Skeletal muscle tissue (tissue), 4 donors: ENCODE measurements around the gene FRRS1. TPM values are rescaled to one million over a fixed set of nuclear protein-coding genes. Genes with fewer than 3 reads are reported as not detected.

Experiments used
- H3K27ac ChIP-seq: one replicate; pipeline ENCODE4 v1.7.0; 2013; ENCODE audit warnings: mild to moderate bottlenecking, low read depth, low read length, inconsistent platforms
- H3K27me3 ChIP-seq, 3 donors: one replicate each; pipeline ENCODE4 v1.7.0; 2013; ENCODE audit warnings: low read length in 3 of 3; ENCODE audit not compliant: control insufficient read depth in 3 of 3, insufficient read depth in 3 of 3
- H3K36me3 ChIP-seq, 3 donors: one replicate each; pipeline ENCODE4 v1.7.0; 2013; ENCODE audit warnings: low read length in 3 of 3; ENCODE audit not compliant: control insufficient read depth in 3 of 3, insufficient read depth in 3 of 3
- H3K4me1 ChIP-seq, 3 donors: one replicate each; pipeline ENCODE4 v1.7.0; 2013; ENCODE audit warnings: low read length in 3 of 3, mild to moderate bottlenecking in 3 of 3; ENCODE audit not compliant: control insufficient read depth in 3 of 3, insufficient read depth in 3 of 3
- H3K4me3 ChIP-seq, 3 donors: one replicate each; pipeline ENCODE4 v1.7.0; 2013; ENCODE audit warnings: low read length in 3 of 3
- H3K9ac ChIP-seq, 3 donors: one replicate each; pipeline ENCODE4 v1.7.0; 2013; ENCODE audit warnings: low read length in 3 of 3, mild to moderate bottlenecking in 3 of 3, moderate library complexity in 2 of 3, low read depth in 1 of 3
- H3K9me3 ChIP-seq, 3 donors: one replicate each; pipeline ENCODE4 v1.7.0; 2013; ENCODE audit warnings: low read length in 3 of 3; ENCODE audit not compliant: control insufficient read depth in 3 of 3
- total RNA-seq: library from RNA; depleted of rRNA; stranded (reverse); fragments of >200 nt; gene quantifications from one replicate; pipeline ENCODE4 v1.2.3, GENCODE V29; 2014
- donor health status: Osteomylitis.

Gene FRRS1
- total RNA-seq, 1 donor from 2014 or later: 5.7 TPM

DNA sequence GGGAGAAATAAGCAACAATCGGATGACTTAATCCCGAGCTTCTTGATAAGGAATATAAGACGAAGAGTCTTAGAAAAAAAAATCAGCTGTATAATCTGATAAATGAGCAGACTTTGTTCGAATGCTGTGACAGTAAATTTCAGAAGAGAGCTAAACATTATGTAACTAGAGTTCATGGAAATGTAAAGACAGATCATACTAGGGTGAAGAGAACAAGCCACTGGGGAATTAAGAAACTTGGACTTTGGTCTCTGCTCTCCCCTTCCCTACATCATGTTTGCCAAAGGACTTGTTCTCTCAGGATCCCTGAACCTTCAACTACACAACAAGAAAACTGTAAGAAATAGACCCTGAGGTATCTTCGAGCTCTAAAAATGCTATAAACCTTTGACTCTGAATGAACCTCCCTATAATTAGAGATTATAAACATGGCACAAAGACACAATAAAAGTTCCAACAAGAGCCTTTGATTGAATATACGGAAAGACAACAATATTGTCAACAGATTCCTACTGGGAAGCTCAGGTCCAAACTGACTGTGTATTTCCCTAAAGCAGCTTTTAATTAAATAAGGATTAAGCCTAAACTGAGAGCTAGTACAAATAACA is 27.5 kb downstream of the FRRS1 start:
- Histone ChIP-seq H3K36me3 (peaks cover 0 to 14% (median 0%) of the 10 kb centered on the region in 3 donors), H3K4me1 (no peaks in the 10 kb centered on the region), H3K4me3 (no peak overlapping the region), H3K9ac (no peak overlapping the region), H3K27ac (no peak overlapping the region), H3K9me3 (no peaks in the 10 kb centered on the region), H3K27me3 (no peaks in the 10 kb centered on the region)

DNA sequence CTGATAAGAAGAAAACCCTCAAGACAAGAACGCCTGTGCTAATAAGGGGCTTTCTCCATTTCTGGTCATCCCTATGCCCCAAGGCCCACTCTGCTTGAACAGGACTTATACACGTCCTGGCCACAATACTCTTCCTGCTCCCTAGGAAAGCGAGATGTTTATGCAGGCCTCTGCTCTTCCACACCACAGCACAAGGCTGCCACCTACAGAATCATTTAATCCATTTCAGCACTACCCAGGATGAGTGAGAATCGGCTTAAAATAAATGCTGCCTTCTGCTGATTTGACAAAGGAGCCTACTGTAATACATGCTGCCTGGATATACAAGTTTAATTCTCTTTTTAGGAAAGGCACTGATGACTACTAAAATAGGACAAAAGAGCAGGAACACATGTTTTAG is 29.4 kb downstream of the FRRS1 start:
- no peak overlapping the region for H3K27ac ChIP-seq
- no peaks in the 10 kb centered on the region for H3K9me3 ChIP-seq
- no peaks in the 10 kb centered on the region for H3K27me3 ChIP-seq
- no peaks in the 10 kb centered on the region for H3K4me1 ChIP-seq
- H3K4me3 ChIP-seq: no peak overlapping the region
- H3K36me3 ChIP-seq: peaks cover 0 to 11% (median 0%) of the 10 kb centered on the region in 3 donors
- H3K9ac ChIP-seq: no peak overlapping the region

DNA sequence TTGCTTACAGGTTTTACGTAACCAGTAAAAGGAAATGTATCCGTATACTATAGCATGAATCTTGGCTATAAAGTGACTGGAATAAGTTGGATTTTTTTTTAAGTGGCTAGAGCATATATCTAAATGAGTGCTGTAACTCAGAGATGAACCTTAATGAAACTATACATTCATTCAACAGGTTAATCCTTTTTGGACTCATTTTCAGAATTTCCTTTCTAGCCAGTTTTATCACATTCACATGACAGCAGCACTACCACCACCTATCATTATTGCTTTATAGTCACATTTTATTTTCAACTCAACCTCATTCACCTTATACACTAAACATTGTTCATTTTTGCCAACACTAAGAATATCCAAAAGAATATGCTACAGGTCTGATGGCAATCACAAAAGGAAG is 30.6 kb downstream of the FRRS1 start:
- H3K27me3 ChIP-seq: no peaks in the 10 kb centered on the region
- H3K36me3 ChIP-seq: peaks cover 0 to 5% (median 0%) of the 10 kb centered on the region in 3 donors
- H3K9me3 ChIP-seq: no peaks in the 10 kb centered on the region
- H3K4me1 ChIP-seq: no peaks in the 10 kb centered on the region
- H3K27ac ChIP-seq: no peak overlapping the region
- no peak overlapping the region for H3K9ac ChIP-seq
- no peak overlapping the region for H3K4me3 ChIP-seq

DNA sequence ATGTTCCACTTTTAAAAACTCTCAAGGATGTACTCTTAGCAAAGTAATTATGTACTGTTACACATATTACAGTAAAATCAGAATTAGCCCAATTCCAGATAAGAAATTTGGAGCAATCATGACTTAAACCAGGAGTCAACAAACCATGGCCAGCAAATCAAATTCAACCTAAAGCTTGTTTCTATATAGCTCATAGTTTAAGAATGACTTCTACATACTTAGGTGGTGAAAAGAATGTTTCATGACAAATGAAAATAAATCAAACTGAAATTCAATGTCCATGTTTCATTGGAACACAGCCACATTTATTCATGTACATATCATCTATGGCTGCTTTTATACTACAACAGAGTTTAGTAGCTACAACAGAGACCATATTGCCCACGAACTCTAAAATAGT is 35.1 kb downstream of the FRRS1 start:
- peaks cover 0 to 3% (median 0%) of the 10 kb centered on the region in 3 donors for H3K36me3 ChIP-seq
- no peaks in the 10 kb centered on the region for H3K27me3 ChIP-seq
- no peaks in the 10 kb centered on the region for H3K4me1 ChIP-seq
- no peaks in the 10 kb centered on the region for H3K9me3 ChIP-seq
- H3K4me3 ChIP-seq: no peak overlapping the region
- H3K9ac ChIP-seq: no peak overlapping the region
- no peak overlapping the region for H3K27ac ChIP-seq

DNA sequence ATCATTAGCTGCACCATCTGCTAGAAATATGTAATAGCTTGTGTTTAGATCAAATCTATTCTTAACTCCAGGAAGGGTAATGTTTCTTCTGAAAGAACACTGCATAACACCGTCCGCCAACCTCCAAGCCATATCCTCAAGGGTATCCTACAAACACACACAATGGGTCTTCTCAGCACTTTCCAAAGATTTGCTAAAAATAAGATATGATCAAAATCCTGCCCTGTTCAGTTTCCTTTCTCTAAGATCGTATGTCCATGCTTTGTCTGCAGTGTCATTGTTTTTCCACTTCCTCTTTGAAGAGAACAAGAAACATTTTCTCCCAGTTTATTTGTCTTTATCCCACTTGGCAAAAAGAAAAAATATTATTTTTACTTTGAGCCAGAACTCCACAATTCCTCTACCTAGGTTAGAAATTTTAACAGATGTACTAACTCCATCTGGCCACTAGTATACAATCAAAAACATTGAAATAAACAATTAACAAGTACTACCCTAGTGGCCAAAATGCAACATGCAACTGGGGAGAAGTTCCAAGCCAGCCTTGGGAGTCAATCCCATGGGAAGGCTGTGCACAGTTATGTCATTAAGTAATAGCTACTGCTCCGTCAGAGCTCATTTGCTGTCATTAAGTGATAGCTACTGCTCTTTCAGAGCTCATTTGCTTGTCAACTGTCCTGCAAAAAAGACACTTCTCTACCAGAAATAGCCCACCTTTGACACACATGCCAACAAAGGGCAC is 37.8 kb downstream of the FRRS1 start:
- Histone ChIP-seq H3K27me3 (no peaks in the 10 kb centered on the region), H3K9ac (no peak overlapping the region), H3K36me3 (peaks cover 0 to 3% (median 0%) of the 10 kb centered on the region in 3 donors), H3K4me1 (no peaks in the 10 kb centered on the region), H3K4me3 (no peak overlapping the region), H3K27ac (peak overlapping the region; percentile 38), H3K9me3 (no peaks in the 10 kb centered on the region)

DNA sequence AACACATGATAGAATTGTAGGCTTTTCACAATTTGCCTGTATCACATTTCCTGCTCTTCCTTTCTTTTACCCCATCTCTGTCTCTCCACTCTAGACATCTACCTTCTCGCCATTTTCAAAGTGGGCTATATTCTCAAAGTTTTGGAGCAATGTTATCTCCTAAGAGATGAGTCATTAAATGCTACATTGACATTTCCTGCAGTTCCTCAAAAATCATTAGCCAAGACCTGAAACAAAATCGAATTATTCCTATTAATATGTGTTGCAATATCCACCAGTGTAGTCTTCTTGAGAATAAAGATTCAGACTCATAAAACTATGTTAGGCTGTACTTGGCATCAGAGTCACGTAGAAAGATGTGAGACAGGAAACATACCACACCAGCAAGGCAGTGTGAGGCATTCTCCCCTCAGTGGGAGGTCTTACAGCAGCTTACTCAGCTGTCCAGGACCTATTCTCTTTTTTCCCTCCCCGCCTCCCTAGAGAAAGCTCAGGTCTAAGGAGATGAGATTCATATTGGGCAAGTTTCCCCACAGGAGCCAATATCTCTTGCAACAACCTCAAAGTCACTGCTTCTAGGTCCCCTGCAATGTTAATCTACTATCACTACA is 38.8 kb downstream of the FRRS1 start:
- Histone ChIP-seq H3K27me3 (no peaks in the 10 kb centered on the region), H3K9ac (no peak overlapping the region), H3K36me3 (peaks cover 0 to 3% (median 0%) of the 10 kb centered on the region in 3 donors), H3K9me3 (no peaks in the 10 kb centered on the region), H3K27ac (peak overlapping the region; percentile 38), H3K4me1 (no peaks in the 10 kb centered on the region), H3K4me3 (no peak overlapping the region)

DNA sequence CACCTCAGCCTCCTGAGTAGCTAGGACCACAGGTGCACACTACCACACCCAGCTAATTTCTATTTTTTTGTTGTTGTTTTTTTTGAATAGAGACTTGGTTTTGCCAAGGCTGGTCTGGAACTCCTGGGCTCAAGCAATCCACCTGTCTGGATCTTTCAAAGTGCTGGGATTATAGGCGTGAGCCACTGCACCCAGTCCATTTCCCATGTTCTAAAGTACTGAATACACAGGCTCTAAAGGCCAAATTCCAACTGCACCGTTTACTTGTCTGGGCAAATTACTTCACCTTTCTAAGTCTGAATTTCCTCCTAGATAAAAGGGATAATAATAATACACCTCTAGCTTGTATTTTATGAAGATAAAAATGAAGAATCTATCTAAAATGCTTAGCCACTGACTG is 39.6 kb downstream of the FRRS1 start:
- Histone ChIP-seq H3K27ac (no peak overlapping the region), H3K4me3 (no peak overlapping the region), H3K27me3 (no peaks in the 10 kb centered on the region), H3K4me1 (no peaks in the 10 kb centered on the region), H3K9me3 (no peaks in the 10 kb centered on the region), H3K9ac (no peak overlapping the region), H3K36me3 (peaks cover 0 to 3% (median 0%) of the 10 kb centered on the region in 3 donors)

DNA sequence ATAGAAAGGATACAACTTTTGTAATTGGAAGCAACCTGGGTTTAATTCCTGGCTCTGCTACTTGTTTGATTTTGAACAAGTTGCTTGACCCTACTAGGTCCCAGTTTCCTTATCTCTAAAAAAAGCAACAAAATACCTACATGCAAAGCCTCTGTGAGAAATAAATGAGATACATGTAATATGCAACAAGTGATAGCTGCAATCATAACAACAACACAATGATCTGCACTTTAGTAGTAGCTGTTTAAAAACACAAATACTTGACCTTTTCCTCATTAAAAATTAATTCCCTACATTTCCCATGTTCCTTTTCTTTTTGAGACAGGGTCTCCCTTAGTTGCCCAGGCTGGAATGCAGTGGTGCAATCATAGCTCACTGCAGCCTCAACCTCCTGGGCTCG is 40.0 kb downstream of the FRRS1 start:
- Histone ChIP-seq H3K36me3 (peaks cover 0 to 3% (median 0%) of the 10 kb centered on the region in 3 donors), H3K9me3 (no peaks in the 10 kb centered on the region), H3K27ac (no peak overlapping the region), H3K4me3 (no peak overlapping the region), H3K9ac (no peak overlapping the region), H3K27me3 (no peaks in the 10 kb centered on the region), H3K4me1 (no peaks in the 10 kb centered on the region)

DNA sequence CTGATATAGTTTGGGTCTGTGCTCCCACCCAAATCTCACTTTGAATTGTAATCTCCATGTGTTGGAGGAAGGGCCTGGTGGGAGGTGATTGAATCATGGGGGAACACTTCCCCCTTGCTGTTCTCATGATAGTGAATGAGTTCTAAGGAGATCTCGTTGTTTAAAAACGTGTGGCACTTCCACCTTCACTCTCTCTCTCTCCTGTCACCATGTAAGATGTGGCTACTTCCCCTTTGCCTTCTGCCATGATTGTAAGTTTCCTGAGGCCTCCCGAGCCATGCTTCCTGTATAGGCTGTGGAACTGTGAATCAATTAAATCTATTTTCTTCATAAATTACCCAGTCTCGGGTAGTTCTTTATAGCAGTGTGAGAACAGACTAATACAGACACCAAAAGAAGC is 40.4 kb downstream of the FRRS1 start:
- no peak overlapping the region for H3K4me3 ChIP-seq
- H3K4me1 ChIP-seq: no peaks in the 10 kb centered on the region
- no peaks in the 10 kb centered on the region for H3K27me3 ChIP-seq
- no peak overlapping the region for H3K27ac ChIP-seq
- no peak overlapping the region for H3K9ac ChIP-seq
- peaks cover 0 to 3% (median 0%) of the 10 kb centered on the region in 3 donors for H3K36me3 ChIP-seq
- H3K9me3 ChIP-seq: no peaks in the 10 kb centered on the region

DNA sequence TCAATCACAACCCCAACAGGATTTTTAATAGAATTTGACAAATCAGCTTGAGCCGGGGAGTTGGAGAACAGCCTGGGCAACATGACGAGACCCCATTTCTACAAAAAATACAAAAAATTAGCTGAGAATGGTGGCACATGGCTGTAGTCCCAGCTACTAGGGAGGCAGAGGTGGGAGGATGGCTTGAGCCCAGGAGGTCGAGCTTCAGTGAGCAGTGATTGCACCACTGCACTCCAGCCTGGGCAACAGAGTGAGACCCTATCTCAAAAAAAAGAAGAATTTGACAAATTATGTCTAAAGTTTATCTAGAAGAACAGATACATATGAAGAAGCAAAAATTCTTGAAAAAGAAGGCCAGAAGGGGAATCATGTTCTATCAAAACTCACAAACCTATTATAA is 43.2 kb downstream of the FRRS1 start:
- Histone ChIP-seq H3K27ac (no peak overlapping the region), H3K27me3 (no peaks in the 10 kb centered on the region), H3K9me3 (no peaks in the 10 kb centered on the region), H3K36me3 (no peaks in the 10 kb centered on the region), H3K9ac (no peak overlapping the region), H3K4me1 (no peaks in the 10 kb centered on the region), H3K4me3 (no peak overlapping the region)
